ENCODE results near the gene RPTOR.

RPTOR gene

GRCh38 chr17:80710714-80711302, 166.2 kb downstream of the RPTOR start:
- DNase-seq (ENCODE audit: low read depth) = no peak
- H3K4me3 ChIP-seq (ENCODE audit: low read depth, low read length) = no peak overlapping the region
- TF ChIP-seq CTCF (IDR thresholded peaks at IDR 0.05; ENCODE audit: insufficient read depth, low read depth, low read length, missing control alignments) = no peak

GRCh38 chr17:80712089-80712488, 167.5 kb downstream of the RPTOR start:
- TF ChIP-seq CTCF (IDR thresholded peaks at IDR 0.05; ENCODE audit: insufficient read depth, low read depth, low read length, missing control alignments) = no peak
- no peak for DNase-seq (ENCODE audit: low read depth)
- H3K4me3 ChIP-seq (ENCODE audit: low read depth, low read length) = no peak overlapping the region

- no peak overlapping the region for H3K4me3 ChIP-seq (ENCODE audit: low read depth, low read length)
- DNase-seq (ENCODE audit: low read depth) = no peak
- no peak for TF ChIP-seq CTCF (IDR thresholded peaks at IDR 0.05; ENCODE audit: insufficient read depth, low read depth, low read length, missing control alignments)
Measured at GRCh38 chr17:80712606-80713005, 168.0 kb downstream of the RPTOR start.

- TF ChIP-seq CTCF (IDR thresholded peaks at IDR 0.05; ENCODE audit: insufficient read depth, low read depth, low read length, missing control alignments) = no peak
- no peak overlapping the region for H3K4me3 ChIP-seq (ENCODE audit: low read depth, low read length)
- no peak for DNase-seq (ENCODE audit: low read depth)
Measured at GRCh38 chr17:80716986-80717719, 172.5 kb downstream of the RPTOR start.

- no peak for TF ChIP-seq CTCF (IDR thresholded peaks at IDR 0.05; ENCODE audit: insufficient read depth, low read depth, low read length, missing control alignments)
- H3K4me3 ChIP-seq (ENCODE audit: low read depth, low read length) = no peak overlapping the region
- no peak for DNase-seq (ENCODE audit: low read depth)
Measured at GRCh38 chr17:80717720-80718083, 173.1 kb downstream of the RPTOR start.

- TF ChIP-seq CTCF (IDR thresholded peaks at IDR 0.05; ENCODE audit: insufficient read depth, low read depth, low read length, missing control alignments) = no peak
- H3K4me3 ChIP-seq (ENCODE audit: low read depth, low read length) = no peak overlapping the region
- no peak for DNase-seq (ENCODE audit: low read depth)
Measured at GRCh38 chr17:80718428-80718827, 173.8 kb downstream of the RPTOR start.

- no peak for TF ChIP-seq CTCF (IDR thresholded peaks at IDR 0.05; ENCODE audit: insufficient read depth, low read depth, low read length, missing control alignments)
- DNase-seq (ENCODE audit: low read depth) = no peak
Measured at GRCh38 chr17:80719449-80719848, 174.8 kb downstream of the RPTOR start.

More at GRCh38 chr17:80719449-80719848, 174.8 kb downstream of the RPTOR start:
- H3K4me3 ChIP-seq (ENCODE audit: low read depth, low read length) = no peak overlapping the region
